Liver (tissue), 9 donors: ENCODE data around the gene LHX6. TPM values are rescaled to one million over a fixed set of nuclear protein-coding genes. Genes with fewer than 3 reads are reported as not detected.

ENCODE experiments used
- DNase-seq: peaks from one replicate; pipeline ENCODE4 v3.0.0-alpha.2; 2017; ENCODE audit warnings: low spot score
- H3K27ac ChIP-seq, 2 donors: one replicate each; pipeline ENCODE4 v1.7.0; 2013; ENCODE audit warnings: inconsistent platforms in 2 of 2, low read length in 2 of 2, control low read depth in 1 of 2, low read depth in 1 of 2, mild to moderate bottlenecking in 1 of 2
- H3K27me3 ChIP-seq, 4 donors: one replicate each; pipeline versions ENCODE4 v1.6.1 to v1.7.0; 2013; ENCODE audit warnings: low read length in 3 of 4, inconsistent platforms in 1 of 4, mild to moderate bottlenecking in 1 of 4, moderate library complexity in 1 of 4; ENCODE audit not compliant: control insufficient read depth in 4 of 4, insufficient read depth in 4 of 4
- H3K36me3 ChIP-seq, 4 donors: one replicate each; pipeline versions ENCODE4 v1.6.1 to v1.7.0; 2013; ENCODE audit warnings: low read length in 3 of 4, mild to moderate bottlenecking in 3 of 4, low read depth in 1 of 4, moderate library complexity in 1 of 4; ENCODE audit not compliant: control insufficient read depth in 4 of 4, insufficient read depth in 3 of 4
- H3K4me1 ChIP-seq, 4 donors: one replicate each; pipeline versions ENCODE4 v1.6.1 to v1.7.0; 2013; ENCODE audit warnings: low read length in 3 of 4, mild to moderate bottlenecking in 3 of 4, moderate library complexity in 1 of 4; ENCODE audit not compliant: control insufficient read depth in 4 of 4, insufficient read depth in 4 of 4
- H3K4me3 ChIP-seq, 3 donors: one replicate each; pipeline versions ENCODE4 v1.6.1 to v1.7.0; 2013; ENCODE audit warnings: low read length in 3 of 3, control low read depth in 1 of 3, low read depth in 1 of 3, mild to moderate bottlenecking in 1 of 3
- H3K9ac ChIP-seq, 2 donors: one replicate each; pipeline ENCODE4 v1.7.0; 2013; ENCODE audit warnings: low read length in 2 of 2, mild to moderate bottlenecking in 2 of 2, moderate library complexity in 2 of 2, control low read depth in 1 of 2, low read depth in 1 of 2
- H3K9me3 ChIP-seq, 4 donors: one replicate each; pipeline versions ENCODE4 v1.6.1 to v1.7.0; 2013; ENCODE audit warnings: low read length in 3 of 4; ENCODE audit not compliant: control insufficient read depth in 4 of 4
- ATF3 ChIP-seq: IDR thresholded peaks from 2 replicates; pipeline ENCODE4 v1.6.1; 2016; ENCODE audit warnings: antibody characterized with exemption
- EGR1 ChIP-seq, 2 donors: IDR thresholded peaks; 2 replicates each; pipeline ENCODE4 v1.6.1; 2016 to 2018; ENCODE audit warnings: antibody characterized with exemption in 2 of 2, low read depth in 2 of 2
- FOXA1 ChIP-seq: IDR thresholded peaks from 2 replicates; pipeline ENCODE4 v1.6.1; 2016; ENCODE audit warnings: antibody characterized with exemption
- FOXA2 ChIP-seq: IDR thresholded peaks from 2 replicates; pipeline ENCODE4 v1.6.1; 2016; ENCODE audit warnings: antibody characterized with exemption
- GABPA ChIP-seq, 2 donors: IDR thresholded peaks in 1 of 2; conservative IDR thresholded peaks in 1 of 2; 2 replicates each; pipeline ENCODE4 v1.6.1; 2016; ENCODE audit warnings: antibody characterized with exemption in 2 of 2, mild to moderate bottlenecking in 1 of 2, moderate library complexity in 1 of 2
- HNF4A ChIP-seq, 2 donors: conservative IDR thresholded peaks; 2 replicates each; pipeline ENCODE4 v1.6.1; 2016; ENCODE audit warnings: antibody characterized with exemption in 2 of 2, mild to moderate bottlenecking in 2 of 2
- HNF4G ChIP-seq: IDR thresholded peaks from 2 replicates; pipeline ENCODE4 v1.6.1; 2016; ENCODE audit warnings: antibody characterized with exemption
- JUND ChIP-seq, 2 donors: IDR thresholded peaks; 2 replicates each; pipeline ENCODE4 v1.6.1; 2016; ENCODE audit warnings: antibody characterized with exemption in 2 of 2
- MAX ChIP-seq: IDR thresholded peaks from 2 replicates; pipeline ENCODE4 v1.6.1; 2016; ENCODE audit warnings: antibody characterized with exemption
- NR2F2 ChIP-seq: IDR thresholded peaks from 2 replicates; pipeline ENCODE4 v1.6.1; 2016; ENCODE audit warnings: antibody characterized with exemption
- RAD21 ChIP-seq, 2 donors: IDR thresholded peaks; 2 replicates each; pipeline ENCODE4 v1.6.1; 2016; ENCODE audit warnings: antibody characterized with exemption in 2 of 2, mild to moderate bottlenecking in 2 of 2
- REST ChIP-seq: IDR thresholded peaks from 2 replicates; pipeline ENCODE4 v1.6.1; 2016; ENCODE audit warnings: antibody characterized with exemption, mild to moderate bottlenecking
- RXRA ChIP-seq, 2 donors: IDR thresholded peaks; 2 replicates each; pipeline ENCODE4 v1.6.1; 2017 to 2018; ENCODE audit warnings: antibody characterized with exemption in 2 of 2, mild to moderate bottlenecking in 1 of 2
- SP1 ChIP-seq: IDR thresholded peaks from 2 replicates; pipeline ENCODE4 v1.6.1; 2018; ENCODE audit warnings: antibody characterized with exemption, mild to moderate bottlenecking
- TAF1 ChIP-seq: conservative IDR thresholded peaks from 2 replicates; pipeline ENCODE4 v1.6.1; 2016; ENCODE audit warnings: antibody characterized with exemption, mild to moderate bottlenecking
- YY1 ChIP-seq: IDR thresholded peaks from 2 replicates; pipeline ENCODE4 v1.6.1; 2016; ENCODE audit warnings: antibody characterized with exemption, mild to moderate bottlenecking
- ZBTB33 ChIP-seq: IDR thresholded peaks from 2 replicates; pipeline ENCODE4 v1.6.1; 2016; ENCODE audit warnings: antibody characterized with exemption
- WGBS: extraction: QIAGEN DNeasy Blood & Tissue Kit; methylation state at CpG from one replicate; pipeline ENCODE4 v1.1.7; 2013; 5-methylcytosine and 5-hydroxymethylcytosine counted together
- polyA plus RNA-seq, 2 donors: library from polyadenylated mRNA; stranded (reverse) in 1 of 2; unstranded in 1 of 2; fragments of 200-250 nt in 1 of 2; fragments of >200 nt in 1 of 2; fragmentation: Nextera tagmentation in 1 of 2; extraction: Ambion mirVana in 1 of 2; gene quantifications; one replicate each; pipeline versions ENCODE4 v1.2.1 to v1.2.3, GENCODE V29; 2013 to 2015
- total RNA-seq, 2 donors: library from RNA; depleted of rRNA; stranded (reverse); fragments of >200 nt; gene quantifications; one replicate each; pipeline ENCODE4 v1.2.3, GENCODE V29; 2014
- donor health status: healthy.
- donor health status: healthy.
- donor health status: healthy.
- donor health status: healthy.
- donor health status: healthy.

LHX6 gene
- total and polyA plus RNA-seq, 4 donors = 0.05 to 0.33 (median 0.18) TPM

GRCh38 chr9:122218071-122218934 lies 10.5 kb downstream of the LHX6 start:
- 32% methylated on average over 11 of the region's 11 CpGs for WGBS
- DNase-seq = no peak
- Histone ChIP-seq H3K36me3 (no peaks in the 10 kb centered on the region), H3K9ac (no peak overlapping the region), H3K4me3 (peak overlapping the region in 1 of 3 donors; percentile 7), H3K27me3 (peaks cover 0 to 37% (median 17%) of the 10 kb centered on the region in 4 donors), H3K27ac (no peak overlapping the region), H3K9me3 (peaks cover 0 to 2% (median 0%) of the 10 kb centered on the region in 4 donors), H3K4me1 (peaks cover 6 to 21% (median 18%) of the 10 kb centered on the region in 4 donors)
- TF ChIP-seq EGR1 (IDR thresholded peaks at IDR 0.05; ENCODE audit: low read depth in 2 of 2) = no peak
- TF ChIP-seq MAX = no peak
- TF ChIP-seq FOXA2 = no peak
- no peak for TF ChIP-seq HNF4A (conservative IDR thresholded peaks at IDR 0.05)
- no peak for TF ChIP-seq NR2F2
- TF ChIP-seq SP1 = no peak
- no peak for TF ChIP-seq REST
- no peak for TF ChIP-seq JUND (IDR thresholded peaks at IDR 0.05)

- Histone ChIP-seq H3K27ac (no peak overlapping the region), H3K4me3 (no peak overlapping the region), H3K9me3 (peaks cover 0 to 2% (median 0%) of the 10 kb centered on the region in 4 donors), H3K9ac (no peak overlapping the region), H3K36me3 (no peaks in the 10 kb centered on the region), H3K27me3 (peaks cover 0 to 40% (median 18%) of the 10 kb centered on the region in 4 donors), H3K4me1 (peaks cover 6 to 22% (median 18%) of the 10 kb centered on the region in 4 donors)
- 33% methylated on average over 4 of the region's 4 CpGs for WGBS
- TF ChIP-seq YY1 (no peak), MAX (no peak), JUND (IDR thresholded peaks at IDR 0.05) (no peak), FOXA2 (no peak), ZBTB33 (no peak), RAD21 (IDR thresholded peaks at IDR 0.05) (no peak), FOXA1 (no peak), NR2F2 (no peak), GABPA (IDR thresholded peaks at IDR 0.05 in 1 of 2, conservative IDR thresholded peaks at IDR 0.05 in 1 of 2) (no peak), TAF1 (no peak), HNF4A (conservative IDR thresholded peaks at IDR 0.05) (no peak), HNF4G (no peak), REST (no peak), RXRA (IDR thresholded peaks at IDR 0.05) (no peak), EGR1 (IDR thresholded peaks at IDR 0.05; ENCODE audit: low read depth in 2 of 2) (no peak), ATF3 (no peak), SP1 (no peak)
- no peak for DNase-seq
These were observed 11.1 kb downstream of the LHX6 start for GRCh38 chr9:122217640-122218039.
